Right atrium auricular region (tissue), 2 donors: ENCODE measurements around the gene UGT1A4. TPM values are rescaled to one million over a fixed set of nuclear protein-coding genes. Genes with fewer than 3 reads are reported as not detected.

Experiments
- DNase-seq: peaks from one replicate; pipeline ENCODE4 v3.0.0-alpha.2; 2019; ENCODE audit warnings: low spot score
- H3K27ac ChIP-seq, 2 donors: fragments of 200-600 bp; sonication (generic); 1 replicate in 1 of 2; 2 replicates in 1 of 2; pipeline ENCODE4 v1.5.1; 2016 to 2019
- H3K27me3 ChIP-seq, 2 donors: fragments of 200-600 bp; sonication (generic); one replicate each; pipeline versions ENCODE4 v1.5.1 to v1.6.0; 2017 to 2019
- H3K36me3 ChIP-seq: fragments of 200-600 bp; sonication (generic); one replicate; pipeline ENCODE4 v1.5.1; 2016
- H3K4me1 ChIP-seq, 2 donors: fragments of 200-600 bp; sonication (generic); one replicate each; pipeline versions ENCODE4 v1.5.1 to v1.6.0; 2017 to 2019
- H3K4me3 ChIP-seq, 2 donors: fragments of 200-600 bp; sonication (generic); 1 replicate in 1 of 2; 2 replicates in 1 of 2; pipeline ENCODE4 v1.5.1; 2017 to 2019; ENCODE audit warnings: mild to moderate bottlenecking in 1 of 2, moderate library complexity in 1 of 2
- H3K9me3 ChIP-seq, 2 donors: fragments of 200-600 bp; sonication (generic); one replicate each; pipeline ENCODE4 v1.5.1; 2019
- total RNA-seq, 2 donors: library from RNA; depleted of rRNA; stranded (reverse); fragments of >200 nt; gene quantifications; one replicate each; pipeline ENCODE4 v1.1.0, GENCODE V29; 2016
- TF ChIP-seq, protein P1 (sequence below), 2 donors: fragments of 200-600 bp; sonication (generic); IDR thresholded peaks; one replicate each; pipeline ENCODE4 v1.5.1; 2019; ENCODE audit warnings: antibody characterized with exemption in 2 of 2

Gene UGT1A4
- total RNA-seq, 2 donors from 2014 or later = not detected

DNA sequence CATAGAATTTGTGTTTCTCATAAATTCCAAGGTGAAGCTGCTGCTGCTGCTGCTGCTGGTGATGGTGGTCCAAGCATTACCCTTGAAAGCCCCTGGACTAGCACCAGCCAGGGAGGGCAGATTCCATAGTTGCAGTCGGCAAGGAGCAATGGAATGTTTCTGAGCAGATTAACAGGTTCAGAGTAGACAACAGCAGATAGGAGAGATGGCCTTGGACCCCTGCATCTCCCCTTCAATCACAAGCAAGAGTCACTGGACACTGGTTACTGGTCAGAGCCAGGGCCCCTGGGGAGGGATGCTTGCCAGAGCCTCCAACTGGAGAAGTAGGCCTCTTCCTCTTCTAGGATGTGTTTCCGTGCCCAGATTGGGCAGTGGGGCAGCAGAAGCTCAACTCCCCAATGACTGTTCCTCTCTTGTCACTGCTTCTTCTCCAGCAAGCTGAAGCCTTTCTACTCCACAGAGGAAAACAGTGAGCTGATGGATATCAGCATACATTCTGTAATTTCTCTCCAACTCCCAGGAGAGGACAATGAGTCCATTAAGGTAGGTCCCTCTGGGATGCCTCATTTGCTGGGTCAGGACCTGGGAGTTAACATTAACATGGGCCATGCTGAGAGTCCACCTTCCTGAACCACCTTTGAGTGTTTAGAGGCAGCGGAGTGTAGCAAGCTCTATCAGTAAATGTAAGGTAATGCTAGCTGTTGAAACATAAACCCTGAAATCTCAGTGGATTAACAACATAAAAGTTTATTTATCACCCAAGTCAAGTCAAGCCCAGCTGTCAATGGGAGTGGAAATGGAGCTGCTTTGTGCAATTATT is 94.9 kb downstream of the UGT1A4 start:
- H3K4me3 ChIP-seq = no peak overlapping the region
- TF ChIP-seq, protein P1, sequence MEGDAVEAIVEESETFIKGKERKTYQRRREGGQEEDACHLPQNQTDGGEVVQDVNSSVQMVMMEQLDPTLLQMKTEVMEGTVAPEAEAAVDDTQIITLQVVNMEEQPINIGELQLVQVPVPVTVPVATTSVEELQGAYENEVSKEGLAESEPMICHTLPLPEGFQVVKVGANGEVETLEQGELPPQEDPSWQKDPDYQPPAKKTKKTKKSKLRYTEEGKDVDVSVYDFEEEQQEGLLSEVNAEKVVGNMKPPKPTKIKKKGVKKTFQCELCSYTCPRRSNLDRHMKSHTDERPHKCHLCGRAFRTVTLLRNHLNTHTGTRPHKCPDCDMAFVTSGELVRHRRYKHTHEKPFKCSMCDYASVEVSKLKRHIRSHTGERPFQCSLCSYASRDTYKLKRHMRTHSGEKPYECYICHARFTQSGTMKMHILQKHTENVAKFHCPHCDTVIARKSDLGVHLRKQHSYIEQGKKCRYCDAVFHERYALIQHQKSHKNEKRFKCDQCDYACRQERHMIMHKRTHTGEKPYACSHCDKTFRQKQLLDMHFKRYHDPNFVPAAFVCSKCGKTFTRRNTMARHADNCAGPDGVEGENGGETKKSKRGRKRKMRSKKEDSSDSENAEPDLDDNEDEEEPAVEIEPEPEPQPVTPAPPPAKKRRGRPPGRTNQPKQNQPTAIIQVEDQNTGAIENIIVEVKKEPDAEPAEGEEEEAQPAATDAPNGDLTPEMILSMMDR (IDR thresholded peaks at IDR 0.05) = no peak
- no peaks in the 10 kb centered on the region for H3K27me3 ChIP-seq
- H3K27ac ChIP-seq = no peak overlapping the region
- no peak for DNase-seq
- peaks cover 0 to 10% of the 10 kb centered on the region in 2 donors for H3K9me3 ChIP-seq
- H3K36me3 ChIP-seq = no peaks in the 10 kb centered on the region
- no peaks in the 10 kb centered on the region for H3K4me1 ChIP-seq

DNA sequence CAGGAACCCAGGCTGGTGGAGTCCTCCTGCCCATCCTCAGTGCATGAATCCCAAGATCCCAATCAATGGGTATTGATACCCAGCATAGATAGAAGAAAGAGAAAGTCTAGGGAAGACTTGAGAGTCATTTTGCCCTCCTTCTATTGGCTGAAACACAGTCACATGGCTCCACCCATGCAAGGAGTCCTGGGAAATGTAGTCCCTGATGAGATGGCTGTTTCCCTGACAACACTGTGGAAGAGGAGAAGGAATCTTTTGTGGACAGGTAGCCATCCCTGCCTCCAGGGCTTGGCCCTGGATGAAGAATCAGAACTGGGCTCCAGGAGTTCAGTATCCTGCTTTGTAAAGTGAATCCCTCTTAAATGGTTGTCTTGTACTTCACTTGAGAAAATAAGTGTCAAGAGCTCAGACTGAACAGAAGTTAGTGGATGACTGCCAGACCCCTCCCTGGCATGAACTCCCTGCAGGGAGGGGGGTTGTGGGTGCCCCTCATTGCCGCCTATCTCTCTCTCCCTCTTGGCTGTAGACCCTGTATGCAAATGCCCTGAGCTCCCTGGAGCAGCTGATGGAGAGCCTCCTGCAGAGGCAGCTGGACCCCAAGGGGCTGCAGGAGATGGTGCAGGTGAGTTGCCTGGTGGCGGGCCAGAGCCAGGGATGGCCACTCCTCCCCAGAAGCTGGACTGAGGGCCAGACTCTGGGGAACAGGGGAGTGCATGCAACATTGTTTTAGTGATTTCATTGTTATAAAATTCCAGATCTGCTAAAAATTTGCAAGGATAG is 95.7 kb downstream of the UGT1A4 start:
- no peak for DNase-seq
- Histone ChIP-seq H3K4me1 (no peaks in the 10 kb centered on the region), H3K27ac (no peak overlapping the region), H3K27me3 (no peaks in the 10 kb centered on the region), H3K36me3 (no peaks in the 10 kb centered on the region), H3K4me3 (no peak overlapping the region), H3K9me3 (peaks cover 0 to 10% of the 10 kb centered on the region in 2 donors)
- TF ChIP-seq, protein P1 (IDR thresholded peaks at IDR 0.05) = no peak

DNA sequence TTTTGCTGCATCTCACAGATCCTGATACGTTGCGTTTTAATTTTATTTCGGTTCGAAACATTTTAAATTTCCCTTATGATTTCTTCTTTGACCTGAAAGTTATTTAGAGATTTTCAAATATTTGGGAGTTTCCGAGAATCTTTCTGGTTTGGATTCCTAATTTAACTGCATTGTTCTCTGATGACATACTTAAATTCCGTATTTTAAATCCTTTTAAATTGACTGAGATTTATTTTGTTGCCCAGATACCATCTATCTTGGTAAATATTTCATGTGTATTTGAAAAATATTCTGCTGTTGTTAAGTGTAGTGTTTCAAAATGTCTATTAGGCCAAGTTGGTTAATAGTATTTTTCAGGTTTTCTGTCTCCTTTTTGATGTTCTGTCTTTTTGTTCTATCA is 97.3 kb downstream of the UGT1A4 start:
- Histone ChIP-seq H3K27me3 (no peaks in the 10 kb centered on the region), H3K27ac (no peak overlapping the region), H3K4me3 (no peak overlapping the region), H3K4me1 (no peaks in the 10 kb centered on the region), H3K9me3 (peaks cover 0 to 10% of the 10 kb centered on the region in 2 donors), H3K36me3 (no peaks in the 10 kb centered on the region)
- TF ChIP-seq, protein P1 (IDR thresholded peaks at IDR 0.05) = no peak
- no peak for DNase-seq

DNA sequence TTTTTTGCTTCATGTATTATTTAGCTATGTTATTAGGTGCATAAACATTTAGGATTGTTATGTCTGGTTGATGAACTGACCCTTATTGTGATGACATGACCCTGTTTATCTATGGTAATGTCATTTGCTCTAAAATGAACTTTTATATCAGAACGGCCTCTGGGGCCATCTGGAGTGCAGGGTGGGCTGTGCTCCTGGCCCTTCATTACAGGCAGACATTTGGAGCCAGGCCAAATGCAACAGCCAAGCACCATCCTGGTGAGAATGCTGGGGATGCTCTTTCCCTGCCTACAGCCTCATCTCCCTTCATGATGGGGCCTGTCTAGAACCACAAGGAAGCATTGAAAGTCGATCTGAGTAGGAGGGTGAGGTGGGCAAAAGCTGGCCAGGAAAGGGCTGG is 97.8 kb downstream of the UGT1A4 start:
- H3K9me3 ChIP-seq = peaks cover 0 to 10% of the 10 kb centered on the region in 2 donors
- no peaks in the 10 kb centered on the region for H3K36me3 ChIP-seq
- no peaks in the 10 kb centered on the region for H3K27me3 ChIP-seq
- no peaks in the 10 kb centered on the region for H3K4me1 ChIP-seq
- H3K4me3 ChIP-seq = no peak overlapping the region
- no peak for DNase-seq
- TF ChIP-seq, protein P1 (IDR thresholded peaks at IDR 0.05) = no peak
- H3K27ac ChIP-seq = no peak overlapping the region

DNA sequence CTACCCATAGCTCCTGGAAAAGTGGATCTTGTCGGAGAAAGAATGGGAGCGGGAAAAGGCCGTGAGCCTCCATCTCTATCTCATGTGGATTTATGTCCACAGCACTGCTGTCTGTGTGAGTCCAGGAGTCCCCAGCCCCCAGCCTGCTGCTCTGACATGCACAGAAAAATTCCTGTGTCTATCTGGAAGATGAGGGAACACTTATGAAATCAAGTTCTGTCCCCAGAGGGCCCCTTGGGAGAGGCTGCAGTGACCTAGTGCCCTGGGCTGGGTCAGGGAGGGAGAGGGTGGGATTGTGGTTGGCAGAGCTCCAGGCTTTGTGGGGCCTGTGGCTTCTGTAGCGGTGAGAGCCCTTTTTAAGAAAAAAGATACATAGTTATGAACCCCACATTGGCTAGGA is 98.2 kb downstream of the UGT1A4 start:
- Histone ChIP-seq H3K27ac (no peak overlapping the region), H3K27me3 (no peaks in the 10 kb centered on the region), H3K36me3 (no peaks in the 10 kb centered on the region), H3K4me1 (no peaks in the 10 kb centered on the region), H3K9me3 (peaks cover 0 to 10% of the 10 kb centered on the region in 2 donors), H3K4me3 (no peak overlapping the region)
- no peak for DNase-seq
- TF ChIP-seq, protein P1 (IDR thresholded peaks at IDR 0.05) = no peak
